Erythroblast (primary cell): ENCODE data around the gene LRBA.

Experiments used
- DNase-seq, 2 experiments: peaks; one replicate each; lab custom pipeline; 2025; lab: John Stamatoyannopoulos, UW
- GATA1 ChIP-seq: IDR thresholded peaks from 2 replicates; pipeline ENCODE4 v1.6.1; 2011; ENCODE audit warnings: low read depth, mild to moderate bottlenecking, control low read depth, low read length, moderate library complexity
- POLR2A ChIP-seq: IDR thresholded peaks from 2 replicates; pipeline ENCODE4 v1.6.1; 2011; ENCODE audit warnings: mild to moderate bottlenecking, low read length

Gene LRBA

DNA sequence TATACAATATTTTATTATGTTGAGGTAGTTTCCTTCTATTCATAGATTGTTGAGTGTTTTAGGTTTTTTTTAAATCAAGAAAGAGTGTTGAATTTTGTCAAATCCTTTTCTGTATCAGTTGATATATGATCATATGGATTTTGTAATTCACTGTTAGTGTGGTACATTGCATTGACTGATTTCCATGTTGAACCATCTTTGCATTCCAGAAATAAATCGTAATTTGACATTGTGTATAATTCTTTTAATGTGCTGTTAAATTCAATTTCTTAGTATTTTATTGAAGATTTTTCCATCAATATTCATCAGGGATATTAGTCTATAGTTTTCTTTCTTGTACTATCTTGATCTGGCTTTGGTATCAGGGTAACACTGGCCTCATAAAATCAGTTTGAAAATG lies 103.8 kb downstream of the LRBA start:
- no peak for TF ChIP-seq POLR2A
- no peak for TF ChIP-seq GATA1
- peak in 1 of 2 experiments; percentile 5 for DNase-seq

DNA sequence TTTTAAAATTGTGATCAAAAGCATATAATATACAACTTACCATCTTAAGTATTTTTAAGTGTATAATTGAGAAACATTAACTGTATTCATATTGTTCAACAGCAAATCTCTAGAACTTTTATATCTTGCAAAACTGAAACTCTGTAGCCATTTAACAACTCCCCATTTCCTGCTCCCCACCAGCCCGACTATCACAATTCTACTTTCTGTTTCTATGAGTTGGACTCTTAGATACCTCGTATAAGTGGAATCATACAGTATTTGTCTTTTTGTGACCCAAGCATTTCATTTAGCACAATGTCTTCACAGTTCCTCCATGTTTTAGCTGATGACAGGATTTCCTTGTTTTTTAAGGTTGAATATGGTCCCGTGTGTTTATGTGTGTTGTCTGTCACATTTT lies 106.0 kb downstream of the LRBA start:
- no peak for DNase-seq
- no peak for TF ChIP-seq POLR2A
- TF ChIP-seq GATA1, result no peak

DNA sequence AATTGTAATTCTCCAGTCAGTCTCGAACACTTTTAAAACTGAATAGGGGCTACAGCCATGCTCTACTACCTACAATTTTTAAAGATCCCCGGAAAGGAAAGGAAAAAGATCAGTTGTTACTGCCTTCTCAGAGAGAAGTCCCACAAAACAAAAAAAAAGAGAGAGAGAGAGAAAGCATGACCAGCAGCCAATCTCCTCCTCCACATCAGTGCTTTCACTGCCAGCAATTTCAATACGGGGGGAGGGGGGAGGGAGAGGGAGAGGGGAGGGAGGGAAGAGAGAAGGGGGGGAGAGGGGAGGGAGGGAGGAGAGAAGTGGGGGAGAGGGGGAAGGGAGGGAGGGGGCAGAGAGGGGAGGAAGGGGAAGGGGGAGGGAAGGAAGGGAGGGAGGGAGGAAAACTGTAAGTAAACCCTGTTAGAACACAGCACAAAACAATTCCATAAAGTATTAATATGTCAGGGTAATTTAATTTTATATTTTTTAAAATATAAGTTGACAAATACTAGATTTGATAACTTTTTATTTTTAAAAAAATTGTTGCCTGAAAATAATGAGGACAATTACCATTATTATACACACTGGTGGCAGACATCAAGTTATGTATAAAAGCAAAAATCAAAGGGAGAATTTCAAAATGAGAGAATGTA lies 108.0 kb downstream of the LRBA start:
- no peak for TF ChIP-seq GATA1
- TF ChIP-seq POLR2A, result no peak
- DNase-seq, result peak; percentile 35 to 61

DNA sequence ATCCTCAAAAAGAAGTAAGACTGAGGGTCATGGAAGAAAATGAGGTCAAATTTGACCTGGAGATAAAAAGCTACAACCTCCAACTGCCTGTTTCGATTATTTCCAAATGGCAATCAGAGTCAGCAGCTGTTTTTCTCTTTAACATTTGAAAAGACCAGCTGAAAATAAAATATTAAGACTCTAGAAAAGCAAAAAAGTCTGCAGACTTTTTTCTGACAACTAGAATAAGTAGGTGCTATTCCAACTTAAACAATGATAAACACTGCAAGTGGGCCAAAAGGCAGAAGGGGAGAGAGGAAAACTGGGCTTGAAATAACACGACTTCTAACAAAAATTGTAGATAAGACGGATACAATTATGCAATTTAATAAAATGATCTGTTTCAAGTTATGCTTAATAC lies 110.4 kb downstream of the LRBA start:
- DNase-seq, result no peak
- TF ChIP-seq GATA1 (no peak), POLR2A (no peak)

DNA sequence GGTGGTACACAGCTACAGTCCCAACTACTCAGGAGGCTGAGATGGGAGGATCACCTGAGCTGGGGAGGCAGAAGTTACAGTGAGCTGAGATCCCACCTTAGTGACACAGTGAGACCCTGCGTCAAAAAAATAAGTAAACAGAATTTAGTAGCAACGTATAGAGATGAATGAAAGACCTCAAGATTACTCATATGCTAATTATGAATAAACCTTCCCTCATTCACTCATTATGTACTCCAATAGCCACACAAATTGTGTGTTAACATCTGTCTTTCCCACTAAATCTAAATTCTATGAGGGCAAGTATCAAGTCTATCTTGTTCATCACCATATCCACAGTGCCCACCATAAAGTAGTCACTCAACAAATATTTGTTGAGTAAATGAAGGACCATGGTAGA lies 111.5 kb downstream of the LRBA start:
- no peak for DNase-seq
- TF ChIP-seq GATA1 (no peak), POLR2A (no peak)

DNA sequence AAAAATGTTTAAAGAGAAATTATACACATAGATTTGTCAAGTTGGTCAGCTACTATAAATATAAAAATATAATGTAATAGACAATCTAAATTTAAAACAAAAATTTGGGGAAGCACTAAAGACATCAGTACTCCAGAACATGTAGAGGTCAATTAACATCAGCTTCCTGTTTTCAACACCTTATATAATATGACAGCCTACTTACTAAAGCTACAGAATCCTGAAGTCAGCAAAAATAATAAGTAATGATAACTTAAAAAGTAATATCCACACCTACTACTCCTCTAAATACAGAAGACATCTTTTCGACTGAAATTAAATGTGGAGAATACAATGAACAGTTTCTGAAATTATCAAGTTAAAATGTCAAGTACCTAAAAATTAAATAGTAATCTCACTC lies 118.6 kb downstream of the LRBA start:
- TF ChIP-seq GATA1 (no peak), POLR2A (no peak)
- DNase-seq, result no peak

DNA sequence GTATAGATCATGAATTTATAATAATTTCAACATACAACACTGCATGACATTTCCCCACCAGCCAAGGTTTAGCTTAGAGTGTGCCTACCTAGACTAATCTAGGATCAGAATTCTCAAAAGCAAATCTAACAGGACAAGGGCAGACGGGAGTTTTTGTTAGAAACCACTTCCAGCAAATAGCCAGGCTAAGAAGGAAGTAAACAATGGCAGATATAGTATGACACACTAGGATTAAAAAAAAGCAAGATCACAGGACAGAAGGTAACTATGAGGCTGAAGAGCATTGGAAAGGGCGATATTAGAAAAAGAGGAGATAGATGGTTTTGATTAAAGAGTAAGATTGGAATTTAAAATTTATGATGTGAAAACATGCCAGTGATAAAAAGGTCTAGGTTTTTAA lies 124.8 kb downstream of the LRBA start:
- DNase-seq, result no peak
- no peak for TF ChIP-seq POLR2A
- no peak for TF ChIP-seq GATA1

DNA sequence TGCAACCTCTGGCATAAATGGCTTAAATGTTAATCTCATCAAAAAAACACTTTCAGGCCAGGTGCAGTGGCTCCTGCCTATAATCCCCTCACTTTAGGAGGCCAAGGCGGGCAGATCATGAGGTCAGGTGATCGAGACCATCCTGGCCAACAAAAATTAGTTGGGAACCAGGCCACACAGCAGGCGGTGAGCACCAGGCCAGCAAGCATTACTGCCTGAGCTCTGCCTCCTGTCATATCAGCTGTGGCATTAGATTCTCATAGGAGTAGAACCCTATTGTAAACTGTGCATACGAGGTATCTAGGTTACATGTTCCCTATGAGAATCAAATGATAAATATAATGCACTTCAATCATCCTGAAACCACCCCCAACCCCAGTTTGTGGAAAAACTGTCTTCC lies 125.8 kb downstream of the LRBA start:
- no peak for TF ChIP-seq POLR2A
- TF ChIP-seq GATA1, result no peak
- DNase-seq, result no peak

DNA sequence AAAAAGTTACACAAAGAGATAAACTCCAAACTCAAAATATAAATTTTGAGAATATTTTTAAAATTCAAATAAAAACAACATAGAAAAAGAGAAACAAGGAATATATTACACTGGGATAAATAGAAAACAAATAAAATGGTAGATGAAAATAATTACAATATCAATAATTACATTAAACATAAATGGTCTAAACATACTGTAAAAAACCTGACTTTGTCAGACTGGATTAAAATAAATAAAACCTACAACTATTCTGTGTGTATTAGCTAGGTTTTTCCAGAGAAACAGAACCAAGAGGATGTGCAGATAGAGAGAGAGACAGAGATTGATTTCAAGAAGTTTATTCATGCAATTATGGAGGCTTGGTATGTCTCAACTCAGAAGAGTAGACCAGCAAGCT lies 126.5 kb downstream of the LRBA start:
- TF ChIP-seq GATA1, result no peak
- no peak for TF ChIP-seq POLR2A
- DNase-seq, result no peak

DNA sequence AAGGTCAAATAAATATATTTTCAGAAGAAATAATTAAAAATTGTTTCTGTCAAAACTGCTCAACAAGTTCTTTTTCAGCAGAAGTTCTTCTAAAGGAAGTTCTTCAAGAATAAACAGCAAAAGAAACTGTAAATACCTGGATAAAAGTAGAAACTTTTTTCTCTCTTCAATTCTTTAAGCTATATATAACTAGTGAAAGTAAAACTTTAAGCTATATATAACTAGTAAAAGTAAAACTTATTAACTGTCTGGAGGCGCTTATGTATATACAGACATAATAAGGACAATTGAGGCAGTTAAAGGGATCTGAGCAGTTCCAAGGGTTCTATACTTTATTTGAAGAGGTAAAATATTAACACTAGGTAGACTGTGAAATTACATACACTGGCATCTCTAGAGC lies 126.9 kb downstream of the LRBA start:
- TF ChIP-seq POLR2A (no peak), GATA1 (no peak)
- no peak for DNase-seq

DNA sequence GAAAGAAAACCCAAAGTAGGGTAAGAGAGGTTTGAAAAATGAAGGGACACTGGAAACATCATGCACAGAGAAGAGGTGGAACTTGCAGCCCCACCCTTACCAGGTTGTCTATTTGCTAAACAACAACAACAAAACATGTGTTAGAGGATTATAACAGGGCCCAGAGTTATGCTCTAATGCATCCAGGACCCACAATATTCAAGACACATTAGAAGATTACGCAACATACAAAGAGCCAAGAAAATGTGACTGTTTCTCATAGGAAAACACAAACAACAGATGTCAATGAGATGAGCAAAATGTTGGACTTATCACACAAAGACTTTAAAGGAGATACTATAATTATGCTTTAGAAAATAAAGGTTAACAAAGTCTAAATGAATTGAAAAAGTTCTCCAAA lies 128.5 kb downstream of the LRBA start:
- no peak for DNase-seq
- no peak for TF ChIP-seq GATA1
- TF ChIP-seq POLR2A, result no peak

DNA sequence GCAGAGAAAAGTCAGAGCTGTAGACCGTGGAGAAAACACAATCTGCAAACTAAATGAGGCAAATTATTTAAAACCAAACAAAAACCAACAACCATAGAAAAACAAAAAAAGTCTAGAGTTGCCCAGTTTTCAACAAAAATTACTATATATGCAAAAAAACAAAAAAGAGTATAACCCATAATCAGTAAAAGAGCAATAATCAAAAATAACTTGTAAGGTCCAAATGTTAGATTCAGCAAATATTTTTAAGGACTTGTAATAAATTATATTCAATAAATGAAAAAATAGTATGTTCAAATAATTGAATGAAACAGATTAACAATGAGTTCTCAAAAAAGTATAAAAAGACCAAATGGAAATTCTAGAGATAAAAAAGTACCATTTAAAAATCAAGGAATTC lies 130.5 kb downstream of the LRBA start:
- no peak for DNase-seq
- TF ChIP-seq POLR2A (no peak), GATA1 (no peak)

DNA sequence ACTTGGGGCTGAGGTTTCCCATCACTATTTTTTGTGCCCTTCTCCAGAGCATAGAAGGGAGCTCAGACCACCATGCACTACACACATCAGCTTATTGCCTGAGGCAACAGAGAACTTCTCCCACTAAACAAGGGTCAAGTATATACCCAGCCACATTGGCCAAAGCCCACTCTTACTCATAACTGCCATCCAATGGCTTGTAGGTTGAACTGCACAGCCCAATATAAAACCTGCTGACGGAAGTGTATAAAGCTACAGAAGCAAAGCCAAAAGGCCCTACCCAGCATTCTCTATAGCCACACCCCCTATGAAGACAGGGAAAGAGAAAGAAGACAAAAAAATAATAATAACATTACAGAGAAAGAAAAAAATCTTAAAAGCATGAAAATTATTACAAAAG lies 139.7 kb downstream of the LRBA start:
- TF ChIP-seq POLR2A, result no peak
- TF ChIP-seq GATA1, result no peak
- no peak for DNase-seq

DNA sequence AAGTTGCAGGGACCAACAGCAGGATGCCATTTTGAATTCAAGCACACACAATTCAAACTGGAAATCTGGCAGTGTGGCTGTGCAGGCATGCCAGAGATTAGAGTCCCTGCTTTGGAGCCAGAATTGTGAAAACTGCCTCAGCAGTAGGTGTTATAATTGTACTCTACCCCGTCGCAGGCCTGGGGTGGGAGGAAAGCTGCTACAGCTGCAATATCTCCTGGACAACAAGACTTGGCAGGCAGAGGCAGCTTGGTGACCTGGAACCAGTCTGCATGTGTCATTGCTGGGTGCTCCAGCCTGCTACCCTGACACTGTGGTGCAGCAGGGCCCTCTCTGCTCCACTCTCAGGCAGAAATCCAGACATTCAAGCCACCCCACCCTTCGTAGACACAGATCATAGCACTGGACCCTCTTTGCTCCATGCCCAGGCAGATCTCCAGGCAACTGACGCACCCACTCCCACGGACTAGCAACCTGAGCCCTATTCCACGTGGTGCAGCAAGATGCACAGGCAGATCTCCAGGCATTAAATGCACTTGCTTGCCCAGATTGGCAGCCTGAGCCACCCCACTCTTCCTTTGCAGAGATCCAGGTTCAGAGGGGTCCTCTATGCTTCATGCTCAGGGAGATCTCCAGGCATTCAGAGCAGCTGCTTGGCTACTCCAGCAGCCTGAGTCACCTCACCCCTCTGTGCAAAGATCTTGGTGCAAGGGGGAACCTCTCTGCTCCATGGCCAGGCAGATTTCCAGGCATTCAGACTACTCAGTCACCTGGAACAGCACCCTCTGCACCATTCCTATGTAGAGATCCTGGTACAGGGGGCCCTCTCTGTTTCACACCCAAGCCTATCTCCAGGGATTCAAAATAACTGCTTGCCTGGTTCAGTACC lies 140.5 kb downstream of the LRBA start:
- TF ChIP-seq POLR2A (no peak), GATA1 (no peak)
- no peak for DNase-seq
